HEK293 (cell line): Measurements from ENCODE around the gene ZBTB22.
A peak's percentile ranks its signal among the peaks of the same experiment; 100 is the strongest.

Experiments used
- AEBP2 ChIP-seq: fragments of 450-650 bp; formaldehyde crosslinking; IDR thresholded peaks from 2 replicates; pipeline ENCODE4 v1.5.1; 2016; ENCODE audit warnings: missing biosample characterization, missing genetic modification characterization, borderline replicate concordance
- PRDM4 ChIP-seq: fragments of 450-650 bp; formaldehyde crosslinking; IDR thresholded peaks from 2 replicates; pipeline ENCODE4 v1.5.1; 2017; ENCODE audit warnings: missing biosample characterization, missing genetic modification characterization
- SCRT2 ChIP-seq: fragments of 450-650 bp; formaldehyde crosslinking; IDR thresholded peaks from 2 replicates; pipeline ENCODE4 v1.5.1; 2016; ENCODE audit warnings: missing biosample characterization, missing genetic modification characterization
- ZBTB17 ChIP-seq: fragments of 450-650 bp; formaldehyde crosslinking; IDR thresholded peaks from 2 replicates; pipeline ENCODE4 v1.5.1; 2016; ENCODE audit warnings: missing biosample characterization, missing genetic modification characterization
- ZBTB26 ChIP-seq: fragments of 450-650 bp; formaldehyde crosslinking; optimal IDR thresholded peaks from 2 replicates; pipeline ENCODE3; 2016; ENCODE audit warnings: missing biosample characterization, mild to moderate bottlenecking, missing genetic modification characterization
- ZBTB8A ChIP-seq: fragments of 450-650 bp; formaldehyde crosslinking; IDR thresholded peaks from 2 replicates; pipeline ENCODE4 v1.5.1; 2016; ENCODE audit warnings: missing biosample characterization, missing genetic modification characterization
- ZNF112 ChIP-seq: fragments of 450-650 bp; formaldehyde crosslinking; IDR thresholded peaks from 2 replicates; pipeline ENCODE4 v1.5.0; 2017; ENCODE audit warnings: missing biosample characterization, missing genetic modification characterization
- ZNF155 ChIP-seq: fragments of 450-650 bp; formaldehyde crosslinking; IDR thresholded peaks from 2 replicates; pipeline ENCODE4 v1.5.1; 2016; ENCODE audit warnings: missing biosample characterization, missing genetic modification characterization
- ZNF157 ChIP-seq: fragments of 450-650 bp; formaldehyde crosslinking; IDR thresholded peaks from 2 replicates; pipeline ENCODE4 v1.5.1; 2016; ENCODE audit warnings: missing biosample characterization, missing genetic modification characterization
- ZNF280C ChIP-seq: fragments of 450-650 bp; formaldehyde crosslinking; IDR thresholded peaks from 2 replicates; pipeline ENCODE4 v1.5.1; 2016; ENCODE audit warnings: missing biosample characterization, missing genetic modification characterization
- ZNF311 ChIP-seq: fragments of 450-650 bp; formaldehyde crosslinking; IDR thresholded peaks from 2 replicates; pipeline ENCODE4 v1.5.1; 2017; ENCODE audit warnings: missing biosample characterization, missing genetic modification characterization, borderline replicate concordance
- ZNF324 ChIP-seq: fragments of 450-650 bp; formaldehyde crosslinking; IDR thresholded peaks from 2 replicates; pipeline ENCODE4 v1.5.1; 2016; ENCODE audit warnings: missing biosample characterization, missing genetic modification characterization
- ZNF37A ChIP-seq: fragments of 450-650 bp; IDR thresholded peaks from 2 replicates; pipeline ENCODE4 v1.5.1; 2018; ENCODE audit warnings: missing biosample characterization, missing genetic modification characterization
- ZNF423 ChIP-seq: fragments of 450-650 bp; formaldehyde crosslinking; IDR thresholded peaks from 2 replicates; pipeline ENCODE4 v1.5.1; 2016; ENCODE audit warnings: missing biosample characterization, missing genetic modification characterization
- ZNF488 ChIP-seq: fragments of 450-650 bp; formaldehyde crosslinking; IDR thresholded peaks from 2 replicates; pipeline ENCODE4 v1.5.1; 2016; ENCODE audit warnings: missing biosample characterization, missing genetic modification characterization
- ZNF501 ChIP-seq: fragments of 450-650 bp; formaldehyde crosslinking; IDR thresholded peaks from 2 replicates; pipeline ENCODE4 v1.5.1; 2016; ENCODE audit warnings: missing biosample characterization, missing genetic modification characterization
- ZNF548 ChIP-seq: fragments of 450-650 bp; formaldehyde crosslinking; IDR thresholded peaks from 2 replicates; pipeline ENCODE4 v1.5.1; 2016; ENCODE audit warnings: missing biosample characterization, missing genetic modification characterization
- ZNF580 ChIP-seq: fragments of 450-650 bp; formaldehyde crosslinking; IDR thresholded peaks from 2 replicates; pipeline ENCODE4 v1.5.1; 2016; ENCODE audit warnings: missing biosample characterization, missing genetic modification characterization
- ZNF596 ChIP-seq: fragments of 450-650 bp; IDR thresholded peaks from 2 replicates; pipeline ENCODE4 v1.5.0; 2018; ENCODE audit warnings: missing biosample characterization, mild to moderate bottlenecking, missing genetic modification characterization, moderate library complexity
- ZNF626 ChIP-seq: fragments of 450-650 bp; sonication (Bioruptor Pico); formaldehyde crosslinking; IDR thresholded peaks from 2 replicates; pipeline ENCODE4 v1.5.1; 2018; ENCODE audit warnings: missing biosample characterization, missing genetic modification characterization, inconsistent platforms
- ZNF629 ChIP-seq: fragments of 450-650 bp; formaldehyde crosslinking; IDR thresholded peaks from 2 replicates; pipeline ENCODE4 v1.5.1; 2017; ENCODE audit warnings: missing biosample characterization, missing genetic modification characterization
- ZNF692 ChIP-seq: fragments of 450-650 bp; formaldehyde crosslinking; IDR thresholded peaks from 2 replicates; pipeline ENCODE4 v1.5.1; 2016; ENCODE audit warnings: missing biosample characterization, missing genetic modification characterization
- ZNF704 ChIP-seq: fragments of 450-650 bp; formaldehyde crosslinking; IDR thresholded peaks from 2 replicates; pipeline ENCODE4 v1.5.1; 2016; ENCODE audit warnings: missing biosample characterization, missing genetic modification characterization
- ZSCAN16 ChIP-seq: fragments of 450-650 bp; formaldehyde crosslinking; IDR thresholded peaks from 2 replicates; pipeline ENCODE4 v1.5.1; 2016; ENCODE audit warnings: missing biosample characterization, missing genetic modification characterization
- ZSCAN18 ChIP-seq: fragments of 450-650 bp; formaldehyde crosslinking; IDR thresholded peaks from 2 replicates; pipeline ENCODE4 v1.5.1; 2016; ENCODE audit warnings: missing biosample characterization, missing genetic modification characterization

The ZBTB22 gene

GRCh38 chr6:33271468-33272274, 45.9 kb downstream of the ZBTB22 start, which contains the start of the genes RPS18 and VPS52 (continued):
- TF ChIP-seq ZNF280C (tag by site-specific recombination), result no peak
- no peak for TF ChIP-seq ZNF626 (tag by site-specific recombination)
- peak; percentile 86 for TF ChIP-seq ZBTB17 (tag by site-specific recombination)
- no peak for TF ChIP-seq ZNF311 (tag by site-specific recombination)
- TF ChIP-seq ZNF548 (tag by site-specific recombination), result no peak
- no peak for TF ChIP-seq ZNF112 (tag by site-specific recombination)
- peak; percentile 97 for TF ChIP-seq ZNF580 (tag by site-specific recombination)
- TF ChIP-seq ZNF155 (tag by site-specific recombination), result no peak
- TF ChIP-seq ZNF704 (tag by site-specific recombination), result no peak
- TF ChIP-seq ZBTB26 (tag by site-specific recombination), result peak; percentile 44
- TF ChIP-seq ZNF423, result 0 out of 2 replicates have a peak, but pooled peaks have one; percentile 10
- TF ChIP-seq ZNF692 (tag by site-specific recombination), result 0 out of 2 replicates have a peak, but pooled peaks have one; percentile 56
- TF ChIP-seq ZNF501, result peak; percentile 99
- no peak for TF ChIP-seq AEBP2 (tag by site-specific recombination)
- TF ChIP-seq ZSCAN16 (tag by site-specific recombination), result no peak
- no peak; the same call in none of the 2 replicates for TF ChIP-seq ZNF324
- 0 out of 2 replicates have a peak, but pooled peaks have one; percentile 62 for TF ChIP-seq SCRT2 (tag by site-specific recombination)
- no peak for TF ChIP-seq ZNF488 (tag by site-specific recombination)
- peak; percentile 91 for TF ChIP-seq ZNF629
- no peak for TF ChIP-seq ZNF37A
- peak; percentile 89 for TF ChIP-seq ZSCAN18
- peak; percentile 66 for TF ChIP-seq ZBTB8A (tag by site-specific recombination)
- no peak for TF ChIP-seq ZNF157 (tag by site-specific recombination)
- peak; percentile 31; the same call in 1 of the 2 replicates for TF ChIP-seq ZNF596
- TF ChIP-seq PRDM4 (tag by site-specific recombination), result peak; percentile 69
